ENCODE data around the gene TTLL5.
"Not testable (repeated sequence)": the region's sequence is repeated elsewhere in the genome, so short reads cannot be mapped to it uniquely, and the experiment has no call there.

The TTLL5 gene

DNA sequence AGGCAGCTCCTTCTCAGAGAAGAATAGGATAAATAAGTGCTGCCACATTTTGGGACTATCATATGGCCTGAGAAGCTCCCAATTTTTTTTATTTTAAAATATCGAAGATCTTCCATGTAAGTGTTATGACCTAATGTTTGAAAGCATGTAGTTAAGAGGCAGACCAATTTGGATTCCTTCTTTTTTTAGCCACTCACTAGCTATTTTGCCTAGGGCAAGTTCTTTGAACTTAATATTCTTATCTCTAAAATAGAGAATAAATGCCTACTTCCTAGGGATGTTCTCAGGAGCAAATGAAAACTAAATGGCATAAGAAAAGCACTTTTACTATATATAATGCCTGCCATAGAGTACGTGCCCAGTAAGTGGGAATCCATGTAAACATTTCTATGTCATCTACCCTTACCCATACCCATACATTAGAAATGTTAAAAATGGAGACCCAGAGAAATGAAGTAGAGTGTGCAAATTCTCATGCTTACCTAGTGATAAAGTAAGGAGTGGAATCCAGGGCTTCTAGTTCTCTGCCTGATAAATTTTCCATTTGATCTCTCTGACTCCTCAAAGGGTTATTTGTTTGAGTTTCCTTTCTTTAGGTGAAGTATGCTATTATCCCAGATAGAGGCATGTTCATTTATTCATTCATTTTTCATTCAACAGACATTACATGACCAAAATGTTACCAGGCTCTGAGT, 172.4 kb downstream of the TTLL5 start:
- DNase-seq (ENCODE audit: low read depth in 3 of 3): no peak

DNA sequence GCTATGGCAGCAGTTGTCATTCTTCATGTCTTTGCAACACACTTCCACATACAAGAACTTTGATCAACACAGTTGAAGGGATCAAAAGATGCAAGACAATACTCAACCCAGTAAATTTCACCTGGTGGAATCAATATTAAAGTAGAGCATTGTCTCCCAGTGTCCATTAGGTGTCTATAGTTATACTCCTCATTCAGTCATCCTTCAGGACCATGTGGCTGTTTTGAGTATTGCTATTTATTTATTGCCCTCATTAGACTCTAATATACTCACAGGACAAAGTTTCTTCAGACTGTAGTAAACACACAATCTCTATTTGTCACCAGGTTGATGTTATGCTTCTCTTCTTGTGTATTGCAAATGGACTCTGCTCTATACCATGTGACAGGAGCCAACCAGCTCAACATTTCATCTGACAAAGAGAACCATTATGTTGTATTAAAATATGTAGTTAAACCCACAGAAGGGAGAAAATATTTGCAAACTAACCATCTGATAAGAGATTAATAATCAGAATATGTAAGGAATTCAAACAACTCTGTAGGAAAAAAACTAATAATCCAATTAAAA, 174.2 kb downstream of the TTLL5 start:
- DNase-seq (ENCODE audit: low read depth in 3 of 3): no peak

DNA sequence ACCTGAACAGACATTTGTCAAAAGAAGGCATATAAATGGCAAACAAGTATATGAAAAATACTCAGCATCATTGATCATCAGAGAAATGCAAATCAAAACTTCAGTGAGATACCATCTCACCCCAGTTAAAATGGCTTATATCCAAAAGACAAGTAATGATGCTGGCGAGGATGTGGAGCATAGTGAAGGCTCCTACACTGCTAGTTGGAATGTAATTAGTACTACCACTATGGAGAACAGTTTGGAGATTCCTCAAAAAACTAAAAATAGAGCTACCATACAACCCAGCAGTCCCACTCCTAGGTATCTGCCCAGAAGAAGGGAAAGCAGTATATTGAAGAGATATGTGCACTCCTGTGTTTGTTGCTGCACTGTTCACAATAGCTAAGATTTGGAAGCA, 174.7 kb downstream of the TTLL5 start:
- no peak for DNase-seq (ENCODE audit: low read depth in 3 of 3)

DNA sequence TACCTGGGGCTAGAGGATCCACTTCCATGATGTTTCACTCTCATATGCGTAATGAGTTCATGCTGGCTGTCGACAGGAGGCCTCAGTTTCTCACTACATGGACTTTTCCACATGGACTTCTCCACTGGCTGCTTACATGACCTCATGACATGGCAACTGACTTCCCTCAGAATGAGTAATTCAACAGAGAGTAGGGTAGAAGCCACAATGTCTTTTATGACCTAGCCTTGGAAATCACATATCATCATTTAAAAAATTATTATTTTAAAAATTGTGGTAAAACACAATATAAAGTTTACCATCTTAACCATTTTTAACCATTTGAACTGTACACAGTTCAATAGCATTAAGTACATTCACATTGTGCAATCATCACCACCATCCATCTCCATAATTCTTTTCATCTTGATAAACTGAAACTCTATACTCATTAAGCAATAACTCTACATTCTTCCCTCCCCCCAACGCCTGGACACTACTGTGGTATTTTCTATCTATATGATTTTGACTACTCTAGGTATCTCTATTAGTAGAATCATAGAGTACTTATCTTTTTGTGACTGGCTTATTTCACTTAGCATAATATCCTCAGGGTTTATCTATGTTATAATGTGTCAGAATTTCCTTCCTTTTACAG, 176.2 kb downstream of the TTLL5 start:
- DNase-seq (ENCODE audit: low read depth in 3 of 3): no peak

DNA sequence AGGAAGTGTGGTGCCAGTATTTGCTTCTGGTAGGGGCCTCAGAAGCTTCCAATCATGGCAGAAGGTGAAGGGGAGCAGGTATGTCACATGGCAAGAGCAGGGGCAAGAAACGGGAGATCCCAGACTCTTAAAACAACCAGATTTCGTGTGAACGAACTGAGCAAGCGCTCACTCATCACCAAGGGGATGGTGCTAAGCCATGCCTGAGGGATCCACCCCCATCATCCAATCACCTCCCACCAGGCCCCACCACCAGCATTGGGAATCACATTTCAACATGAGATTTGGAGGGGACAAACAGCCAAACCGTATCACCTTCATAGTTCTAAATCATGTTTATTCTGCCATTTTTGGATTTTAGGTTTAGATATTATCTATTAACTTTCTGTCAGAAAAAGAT, 179.9 kb downstream of the TTLL5 start:
- no peak for DNase-seq (ENCODE audit: low read depth in 3 of 3)

DNA sequence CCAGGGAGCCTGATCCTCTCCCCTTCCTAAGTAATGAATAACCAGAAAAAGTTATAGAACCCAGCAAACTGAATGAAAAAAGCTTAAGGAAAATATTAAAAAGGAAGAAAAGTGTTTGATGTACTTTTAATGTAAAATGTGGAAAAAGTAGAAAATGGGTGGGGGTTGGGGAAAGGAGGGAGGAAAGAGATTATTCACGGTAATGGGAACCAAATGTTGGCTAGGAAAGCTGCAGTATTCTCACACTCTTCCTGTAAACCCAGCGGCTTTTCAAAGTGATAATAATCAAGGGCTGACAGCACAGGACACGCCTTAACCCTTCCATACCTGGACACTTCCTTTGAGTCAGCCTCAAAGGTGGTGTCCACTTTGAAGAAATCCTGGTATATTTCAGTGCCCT, 181.5 kb downstream of the TTLL5 start:
- no peak for DNase-seq (ENCODE audit: low read depth in 3 of 3)

DNA sequence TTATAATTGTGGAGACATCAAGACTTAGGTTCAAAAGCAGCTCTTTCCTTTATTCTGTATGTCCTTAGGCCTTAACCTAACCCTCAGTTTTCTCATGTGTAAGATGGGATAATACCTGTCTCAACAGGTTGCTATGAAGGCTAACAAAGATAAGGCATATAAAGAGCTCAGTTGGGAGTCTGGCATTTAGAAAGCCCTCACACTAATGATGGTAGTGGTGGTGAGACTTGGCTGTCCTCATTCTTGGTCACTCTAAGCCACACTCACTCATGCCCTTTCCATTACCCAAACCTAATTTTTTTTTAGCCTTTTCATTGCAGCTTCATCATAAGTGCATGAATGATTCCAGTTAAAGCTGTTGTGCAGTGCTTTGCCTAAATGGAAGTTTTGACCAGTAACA, 183.4 kb downstream of the TTLL5 start:
- DNase-seq (ENCODE audit: low read depth in 3 of 3): no peak

DNA sequence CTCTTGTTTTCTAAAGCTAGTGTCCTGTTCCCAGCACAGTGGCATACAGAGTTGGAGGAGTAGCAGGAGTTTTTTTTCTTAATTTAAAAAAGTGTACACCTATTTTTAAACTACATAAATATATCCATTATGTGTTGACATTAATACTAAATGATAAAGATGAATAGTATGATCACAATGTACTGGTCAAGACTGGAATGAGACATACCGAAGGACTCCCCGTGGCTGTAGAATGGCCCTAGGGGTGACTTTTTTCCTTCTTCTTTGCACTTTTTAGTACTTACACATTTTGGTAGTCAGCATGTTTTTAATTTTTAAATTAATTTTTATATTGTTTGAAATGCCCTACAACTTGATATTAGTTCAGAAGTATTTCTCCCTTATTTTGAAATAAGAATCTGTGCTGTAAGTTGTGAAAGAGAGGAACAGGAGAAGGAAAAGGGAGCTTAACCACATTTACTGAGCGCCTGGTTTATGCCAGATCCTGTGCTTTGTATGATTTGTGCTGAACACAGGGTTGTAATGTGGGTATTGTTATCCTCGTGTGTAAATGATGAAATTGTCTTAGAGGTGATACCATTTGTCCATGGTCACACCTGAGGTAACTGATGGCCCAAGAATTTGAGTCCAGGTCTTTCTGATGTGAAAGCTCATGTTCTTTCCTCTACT, 184.2 kb downstream of the TTLL5 start:
- no peak for DNase-seq (ENCODE audit: low read depth in 3 of 3)

DNA sequence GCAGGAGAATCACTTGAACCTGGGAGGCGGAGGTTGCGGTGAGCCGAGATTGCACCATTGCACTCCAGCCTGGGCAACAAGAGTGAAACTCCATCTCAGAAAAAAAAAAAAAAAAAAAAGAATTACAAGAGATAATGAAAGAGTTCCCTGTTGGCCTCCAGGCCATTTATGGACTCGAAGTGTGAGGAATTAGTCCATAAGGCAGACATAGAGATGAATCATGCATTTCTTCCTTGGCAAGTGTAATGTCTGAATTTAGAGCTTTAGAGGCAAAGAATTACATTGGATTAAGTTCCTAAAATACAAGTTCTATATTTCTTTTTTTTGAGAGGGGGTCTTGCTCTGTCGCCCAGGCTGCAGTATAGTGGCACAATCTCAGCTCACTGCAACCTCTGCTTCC, 185.6 kb downstream of the TTLL5 start:
- not testable (repeated sequence) for DNase-seq (ENCODE audit: low read depth in 3 of 3)

DNA sequence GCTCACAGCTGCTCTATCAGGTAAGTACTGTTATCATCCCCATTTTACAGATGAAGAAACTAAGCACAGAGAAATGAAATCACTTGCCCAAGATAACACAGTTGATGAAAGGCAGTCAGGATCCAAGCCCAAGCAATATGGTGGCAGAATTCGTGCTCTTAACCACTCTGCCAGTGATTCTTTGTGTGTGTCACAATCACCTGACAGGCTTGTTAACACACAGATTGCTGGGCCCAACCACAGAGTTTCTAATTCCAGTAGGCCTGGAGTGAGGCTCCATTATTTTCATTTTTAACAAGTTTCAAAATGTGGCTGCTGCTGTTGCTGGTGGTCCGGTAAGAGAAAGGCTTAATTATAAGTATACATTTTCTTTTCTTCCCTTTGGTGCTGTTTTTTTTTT, 186.5 kb downstream of the TTLL5 start:
- DNase-seq (ENCODE audit: low read depth in 3 of 3): no peak

DNA sequence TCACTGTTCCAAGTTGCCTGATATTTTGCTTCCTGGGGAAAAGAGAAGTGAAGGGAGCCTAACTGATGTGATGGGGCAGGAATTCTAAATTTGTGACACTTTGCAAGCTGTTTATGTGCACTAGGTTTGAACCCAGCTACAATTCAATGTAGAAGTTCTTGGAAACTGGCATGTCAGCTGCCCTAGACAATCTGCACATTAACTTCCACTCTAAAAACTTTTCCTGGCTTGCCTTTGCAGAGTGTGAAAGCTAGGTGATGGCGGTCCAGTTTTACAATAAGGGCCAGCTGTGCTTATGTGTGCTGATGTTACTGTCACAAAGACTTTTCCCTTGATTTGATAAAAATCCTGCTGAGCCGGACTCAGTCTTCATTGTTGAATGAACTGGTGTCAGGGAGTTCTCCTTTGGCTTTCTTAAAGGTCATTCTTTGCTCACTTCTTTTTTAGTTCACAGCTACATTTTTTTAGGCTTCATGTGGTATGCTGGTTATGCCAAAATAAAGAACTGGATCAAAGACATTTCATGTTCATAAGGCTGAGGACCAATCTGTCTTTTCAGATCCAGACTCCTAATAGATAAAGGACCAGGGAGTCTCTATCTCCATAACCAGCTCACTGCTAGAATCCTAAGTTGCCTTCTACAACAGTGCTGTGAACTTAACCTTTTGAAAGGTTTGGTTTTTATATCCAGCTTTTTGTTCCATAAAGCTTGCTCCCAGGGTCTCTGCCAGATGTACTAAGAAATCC, 187.3 kb downstream of the TTLL5 start:
- DNase-seq (ENCODE audit: low read depth in 3 of 3): no peak

DNA sequence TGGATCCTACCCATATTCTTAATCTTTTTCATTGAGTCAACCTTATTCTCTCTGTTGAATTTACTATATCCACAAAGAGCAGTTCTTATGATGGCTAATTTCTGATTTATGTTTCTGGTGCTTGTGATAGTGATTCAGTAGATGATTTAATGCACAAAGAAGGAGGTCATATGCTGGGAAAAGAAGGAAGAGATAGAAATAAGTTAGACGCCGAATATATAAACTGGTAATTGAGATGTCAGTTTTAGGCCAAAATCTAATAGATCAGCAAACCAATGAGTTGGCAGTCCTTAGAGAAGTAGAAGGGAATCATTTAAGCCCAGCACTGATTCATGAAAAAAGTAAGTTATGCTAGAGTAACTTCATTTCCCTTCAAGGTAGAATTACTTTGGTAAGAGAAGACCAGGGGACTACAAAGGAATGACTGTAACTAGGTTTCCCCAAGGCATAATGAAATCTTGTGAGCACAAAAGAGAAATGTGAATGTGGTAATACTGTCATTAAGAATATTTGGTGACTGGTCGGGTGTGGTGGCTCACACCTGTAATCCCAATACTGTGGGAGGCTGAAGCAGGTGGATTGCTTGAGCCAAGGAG, 188.4 kb downstream of the TTLL5 start:
- DNase-seq (ENCODE audit: low read depth in 3 of 3): no peak

DNA sequence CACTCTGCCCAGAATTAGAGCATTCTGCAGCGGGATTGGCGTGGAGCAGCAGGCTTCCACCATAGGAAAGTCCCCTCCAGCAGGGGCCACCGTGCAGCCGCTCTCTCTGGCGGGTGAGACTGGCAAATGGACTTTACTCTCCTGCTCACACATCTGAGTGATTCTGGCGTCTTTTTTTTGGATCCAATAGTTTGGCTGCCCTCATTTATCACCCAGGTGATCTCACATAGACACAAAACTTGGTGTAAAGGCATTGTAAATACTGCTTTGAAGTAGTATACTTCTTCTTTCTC, 190.5 kb downstream of the TTLL5 start:
- DNase-seq (ENCODE audit: low read depth in 3 of 3): no peak

DNA sequence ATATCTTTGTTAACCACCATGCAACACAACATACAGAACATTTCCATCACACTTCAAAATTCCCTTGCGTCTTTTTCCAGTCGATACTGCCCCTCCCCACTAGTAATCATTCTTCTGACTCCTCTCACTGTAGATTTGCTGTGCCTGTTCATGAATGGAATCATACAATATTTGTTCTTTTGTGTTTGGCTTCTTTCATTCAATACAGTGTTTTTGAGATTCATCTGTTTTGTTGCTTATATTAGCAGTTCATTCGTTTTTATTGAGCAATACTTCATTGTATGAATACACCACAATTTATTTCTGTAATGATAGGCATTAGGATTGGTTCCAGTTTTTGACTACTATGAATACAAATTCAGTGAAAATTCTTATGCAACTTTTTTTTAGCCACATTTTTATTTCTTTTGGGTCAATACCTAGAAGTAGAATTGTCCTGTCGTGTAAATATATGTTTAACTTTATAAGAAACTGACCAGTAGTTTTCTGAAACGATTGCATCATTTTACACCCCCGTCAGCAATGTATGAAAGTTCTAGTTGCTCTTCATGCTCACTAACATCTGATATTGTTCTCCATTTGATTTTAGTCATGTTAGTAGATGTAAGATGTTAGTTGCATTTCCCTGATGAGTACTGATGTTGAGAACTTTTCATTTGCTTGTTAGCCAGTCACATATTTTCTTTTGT, 193.2 kb downstream of the TTLL5 start:
- DNase-seq (ENCODE audit: low read depth in 3 of 3): no peak

DNA sequence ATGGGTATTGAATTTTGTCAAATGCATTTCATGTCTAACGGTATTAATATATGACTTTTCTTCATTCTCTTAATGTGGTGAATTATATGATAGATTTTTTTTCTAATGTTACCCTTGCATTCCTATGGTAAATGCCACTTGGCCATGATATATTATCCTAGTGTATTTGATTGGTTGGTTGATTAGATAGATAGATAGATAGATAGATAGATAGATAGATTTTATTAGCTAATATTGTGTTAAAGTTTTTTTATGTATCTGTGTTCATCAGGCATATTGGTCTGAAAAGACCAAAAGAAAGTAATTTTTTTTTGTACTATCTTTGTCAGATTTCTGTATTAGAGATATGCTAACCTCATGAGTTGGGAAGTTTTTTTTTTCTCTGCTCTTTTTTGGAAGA, 196.2 kb downstream of the TTLL5 start:
- no peak for DNase-seq (ENCODE audit: low read depth in 3 of 3)

DNA sequence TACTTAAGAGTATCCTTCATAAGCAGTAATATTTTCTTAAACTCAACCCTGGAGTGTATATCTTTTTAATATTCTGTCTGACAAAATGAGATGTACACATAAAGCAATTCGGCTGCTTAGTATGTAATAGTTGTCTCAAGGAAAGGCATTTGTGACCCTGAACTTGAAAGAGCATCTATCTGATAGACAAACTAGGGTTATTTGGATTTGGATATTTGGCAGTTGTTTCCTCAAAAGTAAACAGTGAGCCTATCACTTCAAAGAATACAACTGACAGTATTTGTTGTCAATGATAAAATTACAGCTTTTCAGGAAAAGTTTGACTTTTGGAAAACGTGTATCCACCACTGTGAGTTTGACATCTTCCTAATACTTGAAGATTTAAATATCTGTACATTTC, 197.3 kb downstream of the TTLL5 start:
- DNase-seq (ENCODE audit: low read depth in 3 of 3): no peak

DNA sequence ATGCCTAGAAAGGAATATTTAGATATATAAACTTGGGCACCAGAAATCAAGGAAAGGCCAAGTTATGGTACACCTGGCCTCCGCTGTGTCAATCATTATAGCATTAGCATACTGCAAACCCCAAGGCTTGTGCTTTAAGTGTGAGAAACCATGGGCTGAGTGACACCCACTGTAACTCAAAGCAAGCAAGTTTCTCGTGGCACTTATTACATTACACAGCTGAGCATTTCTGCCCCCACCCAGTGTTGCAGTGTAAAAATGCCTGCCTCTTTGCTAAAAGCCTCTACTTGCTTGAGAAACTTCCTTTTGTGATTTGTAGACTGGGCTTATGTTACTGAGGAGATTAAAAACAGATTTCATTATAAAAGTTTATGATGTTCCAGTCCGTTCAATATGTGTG, 198.7 kb downstream of the TTLL5 start:
- DNase-seq (ENCODE audit: low read depth in 3 of 3): no peak

DNA sequence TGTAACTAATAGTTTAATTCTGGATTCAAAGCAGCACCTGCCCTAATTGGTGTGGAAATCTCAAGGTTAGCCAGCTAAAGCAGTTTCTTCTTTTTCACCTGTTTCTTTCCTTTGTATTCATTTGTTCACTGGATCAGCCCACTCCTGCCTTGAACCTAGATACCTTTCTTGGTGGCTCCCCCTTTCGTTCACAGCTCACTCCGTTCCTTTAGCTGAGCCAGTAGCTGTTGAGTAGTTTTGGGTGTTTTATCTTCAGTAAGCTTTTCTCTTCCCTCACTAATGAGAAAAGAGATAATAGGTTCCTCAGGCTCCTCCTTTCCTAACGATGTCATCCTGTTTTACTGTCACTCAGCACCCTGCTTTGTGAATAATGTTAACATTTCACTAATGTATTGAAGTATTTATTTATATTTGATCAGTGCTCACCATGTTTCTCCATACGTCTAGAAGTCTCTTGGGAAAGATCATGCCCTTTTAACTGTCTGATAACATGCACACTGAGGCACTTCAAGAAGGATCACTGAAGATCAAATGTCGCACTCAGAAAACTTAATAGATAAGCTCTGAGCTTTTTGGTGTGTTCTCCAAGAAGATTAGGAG, 199.6 kb downstream of the TTLL5 start:
- no peak for DNase-seq (ENCODE audit: low read depth in 3 of 3)

DNA sequence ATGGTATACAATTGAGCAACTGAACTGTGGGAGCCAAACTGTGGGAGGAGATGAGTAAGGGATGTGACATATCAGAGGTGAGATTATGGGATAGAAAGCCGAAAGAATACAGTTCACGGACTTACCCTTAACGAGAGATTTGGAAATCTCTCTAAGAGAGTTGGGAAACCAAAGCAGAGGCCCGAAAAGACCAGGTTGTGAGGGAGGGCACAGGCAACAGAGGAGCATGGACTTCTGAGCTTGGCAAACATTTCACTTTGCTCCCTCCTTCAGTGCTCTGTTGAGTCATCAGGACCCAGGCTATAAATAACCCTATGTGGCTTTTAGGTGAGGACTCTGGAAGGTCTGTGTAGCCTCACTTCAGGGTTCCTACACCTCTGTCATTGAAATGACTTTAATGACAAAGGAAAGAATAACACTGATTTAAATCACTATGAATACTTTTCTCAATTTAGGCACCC, 200.1 kb downstream of the TTLL5 start:
- DNase-seq (ENCODE audit: low read depth in 3 of 3): no peak

DNA sequence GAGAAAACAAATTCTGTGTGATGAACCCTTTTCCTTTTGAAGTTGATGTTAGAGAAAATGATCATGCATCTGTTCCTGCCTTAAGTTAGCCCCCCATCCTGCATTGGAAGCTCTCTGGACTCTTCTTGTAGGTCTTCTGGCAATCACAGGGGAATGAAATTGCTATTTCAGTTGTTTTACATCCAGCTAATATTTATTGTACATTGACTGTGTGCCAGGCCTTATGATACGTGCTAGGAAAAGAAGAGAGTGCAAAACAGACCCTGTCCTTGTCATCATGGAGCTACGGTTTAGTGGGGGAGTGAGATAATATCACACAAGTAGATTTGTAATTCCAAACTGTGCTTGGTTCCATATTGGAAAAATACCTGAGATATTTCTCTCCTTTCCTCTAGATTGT, 202.2 kb downstream of the TTLL5 start:
- no peak for DNase-seq (ENCODE audit: low read depth in 3 of 3)

DNA sequence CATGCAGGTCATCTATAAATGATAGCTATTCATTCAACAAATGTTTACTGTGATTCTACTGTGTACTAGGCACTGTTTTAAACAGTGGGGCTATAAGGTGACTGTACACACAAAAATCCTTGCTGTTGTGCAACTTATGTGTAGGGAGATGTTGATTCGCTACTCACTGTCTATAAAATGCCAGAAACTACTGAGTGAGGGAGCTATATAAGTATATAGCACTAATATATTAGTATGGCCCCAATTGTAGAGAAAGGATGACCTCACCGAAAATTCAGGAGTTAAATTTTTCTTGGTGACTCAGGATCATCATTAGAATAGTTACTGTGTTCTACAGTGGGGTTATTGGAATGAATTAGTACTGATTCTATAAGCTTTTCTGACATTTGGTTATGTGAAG, 203.3 kb downstream of the TTLL5 start:
- no peak for DNase-seq (ENCODE audit: low read depth in 3 of 3)

Data from stimulated activated CD4-positive, alpha-beta T cell treated with anti-CD3 and anti-CD28 coated beads, TNF-alpha, amount 100 ng/mL, for 4 hours (primary cell).